Activated gamma-delta T cell (primary cell): ENCODE results near the gene SCYGR4.
"Not testable (repeated sequence)": the region's sequence is repeated elsewhere in the genome, so short reads cannot be mapped to it uniquely, and the experiment has no call there.

Source experiments
- DNase-seq: peaks from one replicate; lab custom pipeline; 2025; lab: John Stamatoyannopoulos, UW

The SCYGR4 gene

DNA sequence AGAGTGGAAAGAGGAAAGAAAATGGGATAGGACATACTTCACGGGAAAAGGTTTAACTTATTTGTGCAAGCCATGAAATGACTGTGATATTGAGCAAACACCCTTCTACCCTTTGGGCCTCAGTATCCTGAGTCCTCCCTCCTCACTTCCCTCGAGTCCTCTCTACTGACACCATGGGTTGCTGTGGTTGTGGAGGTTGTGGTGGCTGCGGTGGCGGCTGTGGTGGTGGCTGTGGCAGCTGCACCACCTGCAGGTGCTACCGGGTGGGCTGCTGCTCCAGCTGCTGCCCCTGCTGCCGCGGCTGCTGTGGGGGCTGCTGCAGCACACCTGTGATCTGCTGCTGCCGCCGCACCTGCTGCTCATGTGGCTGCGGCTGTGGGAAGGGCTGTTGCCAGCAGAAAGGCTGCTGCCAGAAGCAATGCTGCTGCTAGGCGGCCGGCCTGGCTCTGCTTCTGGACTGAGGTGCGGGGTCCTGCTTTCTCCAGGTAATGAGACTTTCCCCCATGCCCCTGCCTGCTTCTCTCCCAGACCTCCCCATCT, 49.4 kb downstream of the SCYGR4 start, which contains the start of gene SCYGR5:
Gene SCYGR5 (plus strand): TSS at position 174 of the 540 bp plus-strand sequence. CDS start 0 bp downstream, at position 174.
- DNase-seq = not testable (repeated sequence)
